ENCODE data around the gene ZNRF1. TPM values are rescaled to one million over a fixed set of nuclear protein-coding genes. Genes with fewer than 3 reads are reported as not detected.
"Not testable (repeated sequence)": the region's sequence is repeated elsewhere in the genome, so short reads cannot be mapped to it uniquely, and the experiment has no call there.

ZNRF1 gene
- 10 to 100 TPM; 58.2 to 88.4 TPM for total RNA-seq

- Mint-ChIP-seq H3K27ac (peak within 1 kb of the TSS; percentile 84), H3K4me1 (peaks cover 28% of the 10 kb centered on the region), H3K4me3 (peak within 1 kb of the TSS; percentile 95), H3K27me3 (no peaks in the 10 kb centered on the region), H3K36me3 (ENCODE audit: low read depth) (peaks cover 43% of the 10 kb centered on the region), H3K9me3 (no peaks in the 10 kb centered on the region)
- ATAC-seq (replicated peaks), result peak; percentile 75
These were observed at the start of gene ZNRF1 for GRCh38 chr16:74998481-74999218. Gene ZNRF1 (plus strand): TSS chr16:74999024. CDS start chr16:74999672, 648 bp downstream.

- peaks cover 4% of the 10 kb centered on the region for H3K4me1 Mint-ChIP-seq
- peaks cover 99% of the 10 kb centered on the region for H3K36me3 Mint-ChIP-seq (ENCODE audit: low read depth)
- H3K27ac Mint-ChIP-seq, result peak overlapping the region; percentile 37
- H3K4me3 Mint-ChIP-seq, result no peak overlapping the region
- H3K27me3 Mint-ChIP-seq, result no peaks in the 10 kb centered on the region
- no peak for ATAC-seq (replicated peaks)
- H3K9me3 Mint-ChIP-seq, result no peaks in the 10 kb centered on the region
These were observed 49.5 kb upstream of the ZNRF1 start for GRCh38 chr16:74949309-74949708.

GRCh38 chr16:74950511-74950910, 48.3 kb upstream of the ZNRF1 start:
- peaks cover 99% of the 10 kb centered on the region for H3K36me3 Mint-ChIP-seq (ENCODE audit: low read depth)
- no peaks in the 10 kb centered on the region for H3K9me3 Mint-ChIP-seq
- ATAC-seq (replicated peaks), result no peak
- no peaks in the 10 kb centered on the region for H3K27me3 Mint-ChIP-seq
- no peak overlapping the region for H3K4me3 Mint-ChIP-seq
- peaks cover 4% of the 10 kb centered on the region for H3K4me1 Mint-ChIP-seq
- H3K27ac Mint-ChIP-seq, result no peak overlapping the region

- H3K4me1 Mint-ChIP-seq, result peaks cover 4% of the 10 kb centered on the region
- ATAC-seq (replicated peaks), result no peak
- no peaks in the 10 kb centered on the region for H3K27me3 Mint-ChIP-seq
- H3K4me3 Mint-ChIP-seq, result no peak overlapping the region
- H3K27ac Mint-ChIP-seq, result no peak overlapping the region
- H3K9me3 Mint-ChIP-seq, result no peaks in the 10 kb centered on the region
- peaks cover 99% of the 10 kb centered on the region for H3K36me3 Mint-ChIP-seq (ENCODE audit: low read depth)
These were observed 47.6 kb upstream of the ZNRF1 start for GRCh38 chr16:74951206-74951605.

- H3K4me1 Mint-ChIP-seq, result peaks cover 4% of the 10 kb centered on the region
- H3K4me3 Mint-ChIP-seq, result no peak overlapping the region
- H3K27me3 Mint-ChIP-seq, result no peaks in the 10 kb centered on the region
- H3K9me3 Mint-ChIP-seq, result no peaks in the 10 kb centered on the region
- H3K27ac Mint-ChIP-seq, result no peak overlapping the region
- no peak for ATAC-seq (replicated peaks)
- H3K36me3 Mint-ChIP-seq (ENCODE audit: low read depth), result peaks cover 99% of the 10 kb centered on the region
These were observed 47.1 kb upstream of the ZNRF1 start for GRCh38 chr16:74951681-74952080.

- no peak for ATAC-seq (replicated peaks)
- no peaks in the 10 kb centered on the region for H3K9me3 Mint-ChIP-seq
- H3K4me1 Mint-ChIP-seq, result peaks cover 4% of the 10 kb centered on the region
- H3K27me3 Mint-ChIP-seq, result no peaks in the 10 kb centered on the region
- peak overlapping the region; percentile 8 for H3K27ac Mint-ChIP-seq
- no peak overlapping the region for H3K4me3 Mint-ChIP-seq
- peaks cover 99% of the 10 kb centered on the region for H3K36me3 Mint-ChIP-seq (ENCODE audit: low read depth)
These were observed 44.1 kb upstream of the ZNRF1 start for GRCh38 chr16:74954763-74955162.

- Mint-ChIP-seq H3K4me1 (peaks cover 4% of the 10 kb centered on the region), H3K27me3 (no peaks in the 10 kb centered on the region), H3K27ac (no peak overlapping the region), H3K9me3 (no peaks in the 10 kb centered on the region), H3K36me3 (ENCODE audit: low read depth) (peaks cover 24% of the 10 kb centered on the region), H3K4me3 (no peak overlapping the region)
- ATAC-seq (replicated peaks), result no peak
These were observed 25.5 kb upstream of the ZNRF1 start for GRCh38 chr16:74973304-74973703.

GRCh38 chr16:74975591-74975990, 23.2 kb upstream of the ZNRF1 start:
- no peak for ATAC-seq (replicated peaks)
- Mint-ChIP-seq H3K27ac (no peak overlapping the region), H3K36me3 (ENCODE audit: low read depth) (peaks cover 31% of the 10 kb centered on the region), H3K9me3 (no peaks in the 10 kb centered on the region), H3K4me1 (no peaks in the 10 kb centered on the region), H3K4me3 (no peak overlapping the region), H3K27me3 (no peaks in the 10 kb centered on the region)

GRCh38 chr16:74982256-74982655, 16.6 kb upstream of the ZNRF1 start:
- ATAC-seq (replicated peaks), result no peak
- Mint-ChIP-seq H3K36me3 (ENCODE audit: low read depth) (peaks cover 17% of the 10 kb centered on the region), H3K4me3 (peak overlapping the region; percentile 81), H3K9me3 (no peaks in the 10 kb centered on the region), H3K27me3 (no peaks in the 10 kb centered on the region), H3K27ac (no peak overlapping the region), H3K4me1 (peaks cover 10% of the 10 kb centered on the region)

- peak overlapping the region; percentile 84 for H3K27ac Mint-ChIP-seq
- no peaks in the 10 kb centered on the region for H3K36me3 Mint-ChIP-seq (ENCODE audit: low read depth)
- H3K27me3 Mint-ChIP-seq, result no peaks in the 10 kb centered on the region
- no peak for ATAC-seq (replicated peaks)
- H3K4me1 Mint-ChIP-seq, result peaks cover 10% of the 10 kb centered on the region
- peak overlapping the region; percentile 81 for H3K4me3 Mint-ChIP-seq
- no peaks in the 10 kb centered on the region for H3K9me3 Mint-ChIP-seq
These were observed 14.7 kb upstream of the ZNRF1 start for GRCh38 chr16:74984194-74984528.

- Mint-ChIP-seq H3K27me3 (no peaks in the 10 kb centered on the region), H3K36me3 (ENCODE audit: low read depth) (no peaks in the 10 kb centered on the region), H3K4me1 (peaks cover 10% of the 10 kb centered on the region), H3K9me3 (no peaks in the 10 kb centered on the region), H3K4me3 (peak within 1 kb of the TSS; percentile 81), H3K27ac (peak within 1 kb of the TSS; percentile 84)
- peak; percentile 99 for ATAC-seq (replicated peaks)
These were observed 14.1 kb upstream of the ZNRF1 start, which contains the start of gene WDR59 for GRCh38 chr16:74984529-74985296. Gene WDR59 (minus strand): TSS chr16:74985123. CDS start chr16:74985017, 106 bp downstream.

- H3K9me3 Mint-ChIP-seq, result no peaks in the 10 kb centered on the region
- no peak overlapping the region for H3K27ac Mint-ChIP-seq
- H3K4me3 Mint-ChIP-seq, result no peak overlapping the region
- ATAC-seq (replicated peaks), result no peak
- H3K36me3 Mint-ChIP-seq (ENCODE audit: low read depth), result no peaks in the 10 kb centered on the region
- peaks cover 10% of the 10 kb centered on the region for H3K4me1 Mint-ChIP-seq
- H3K27me3 Mint-ChIP-seq, result no peaks in the 10 kb centered on the region
These were observed 11.7 kb upstream of the ZNRF1 start for GRCh38 chr16:74987027-74987681.

- not testable (repeated sequence) for H3K9me3 Mint-ChIP-seq; ATAC-seq (replicated peaks); H3K4me1 Mint-ChIP-seq; H3K4me3 Mint-ChIP-seq; H3K27me3 Mint-ChIP-seq; H3K36me3 Mint-ChIP-seq (ENCODE audit: low read depth)
- peak overlapping the region; percentile 3 for H3K27ac Mint-ChIP-seq
These were observed 9.0 kb upstream of the ZNRF1 start for GRCh38 chr16:74989864-74990263.

- Mint-ChIP-seq H3K9me3 (no peaks in the 10 kb centered on the region), H3K27ac (no peak overlapping the region), H3K4me3 (no peak overlapping the region), H3K27me3 (no peaks in the 10 kb centered on the region), H3K4me1 (no peaks in the 10 kb centered on the region), H3K36me3 (ENCODE audit: low read depth) (no peaks in the 10 kb centered on the region)
- no peak for ATAC-seq (replicated peaks)
These were observed 8.0 kb upstream of the ZNRF1 start for GRCh38 chr16:74990832-74991231.

GRCh38 chr16:74991268-74991592, 7.6 kb upstream of the ZNRF1 start:
- Mint-ChIP-seq H3K4me1 (no peaks in the 10 kb centered on the region), H3K4me3 (no peak overlapping the region), H3K27ac (no peak overlapping the region), H3K9me3 (no peaks in the 10 kb centered on the region), H3K27me3 (no peaks in the 10 kb centered on the region), H3K36me3 (ENCODE audit: low read depth) (no peaks in the 10 kb centered on the region)
- ATAC-seq (replicated peaks), result no peak

All from activated T-helper 17 cell treated with anti-CD3 and anti-CD28 coated beads, Interleukin-2, amount 50 U/mL, for 72 hours (primary cell).